Liver (tissue), 9 donors: ENCODE results near the gene ACP4. TPM values are rescaled to one million over a fixed set of nuclear protein-coding genes. Genes with fewer than 3 reads are reported as not detected.
"Not testable (repeated sequence)": the region's sequence is repeated elsewhere in the genome, so short reads cannot be mapped to it uniquely, and the experiment has no call there.

Source experiments
- DNase-seq: peaks from one replicate; pipeline ENCODE4 v3.0.0-alpha.2; 2017; ENCODE audit warnings: low spot score
- H3K27ac ChIP-seq, 2 donors: one replicate each; pipeline ENCODE4 v1.7.0; 2013; ENCODE audit warnings: inconsistent platforms in 2 of 2, low read length in 2 of 2, control low read depth in 1 of 2, low read depth in 1 of 2, mild to moderate bottlenecking in 1 of 2
- H3K27me3 ChIP-seq, 4 donors: one replicate each; pipeline versions ENCODE4 v1.6.1 to v1.7.0; 2013; ENCODE audit warnings: low read length in 3 of 4, inconsistent platforms in 1 of 4, mild to moderate bottlenecking in 1 of 4, moderate library complexity in 1 of 4; ENCODE audit not compliant: control insufficient read depth in 4 of 4, insufficient read depth in 4 of 4
- H3K36me3 ChIP-seq, 4 donors: one replicate each; pipeline versions ENCODE4 v1.6.1 to v1.7.0; 2013; ENCODE audit warnings: low read length in 3 of 4, mild to moderate bottlenecking in 3 of 4, low read depth in 1 of 4, moderate library complexity in 1 of 4; ENCODE audit not compliant: control insufficient read depth in 4 of 4, insufficient read depth in 3 of 4
- H3K4me1 ChIP-seq, 4 donors: one replicate each; pipeline versions ENCODE4 v1.6.1 to v1.7.0; 2013; ENCODE audit warnings: low read length in 3 of 4, mild to moderate bottlenecking in 3 of 4, moderate library complexity in 1 of 4; ENCODE audit not compliant: control insufficient read depth in 4 of 4, insufficient read depth in 4 of 4
- H3K4me3 ChIP-seq, 3 donors: one replicate each; pipeline versions ENCODE4 v1.6.1 to v1.7.0; 2013; ENCODE audit warnings: low read length in 3 of 3, control low read depth in 1 of 3, low read depth in 1 of 3, mild to moderate bottlenecking in 1 of 3
- H3K9ac ChIP-seq, 2 donors: one replicate each; pipeline ENCODE4 v1.7.0; 2013; ENCODE audit warnings: low read length in 2 of 2, mild to moderate bottlenecking in 2 of 2, moderate library complexity in 2 of 2, control low read depth in 1 of 2, low read depth in 1 of 2
- H3K9me3 ChIP-seq, 4 donors: one replicate each; pipeline versions ENCODE4 v1.6.1 to v1.7.0; 2013; ENCODE audit warnings: low read length in 3 of 4; ENCODE audit not compliant: control insufficient read depth in 4 of 4
- FOXA1 ChIP-seq: IDR thresholded peaks from 2 replicates; pipeline ENCODE4 v1.6.1; 2016; ENCODE audit warnings: antibody characterized with exemption
- TAF1 ChIP-seq: conservative IDR thresholded peaks from 2 replicates; pipeline ENCODE4 v1.6.1; 2016; ENCODE audit warnings: antibody characterized with exemption, mild to moderate bottlenecking
- WGBS: extraction: QIAGEN DNeasy Blood & Tissue Kit; methylation state at CpG from one replicate; pipeline ENCODE4 v1.1.7; 2013; 5-methylcytosine and 5-hydroxymethylcytosine counted together
- polyA plus RNA-seq, 2 donors: library from polyadenylated mRNA; stranded (reverse) in 1 of 2; unstranded in 1 of 2; fragments of 200-250 nt in 1 of 2; fragments of >200 nt in 1 of 2; fragmentation: Nextera tagmentation in 1 of 2; extraction: Ambion mirVana in 1 of 2; gene quantifications; one replicate each; pipeline versions ENCODE4 v1.2.1 to v1.2.3, GENCODE V29; 2013 to 2015
- total RNA-seq, 2 donors: library from RNA; depleted of rRNA; stranded (reverse); fragments of >200 nt; gene quantifications; one replicate each; pipeline ENCODE4 v1.2.3, GENCODE V29; 2014
- TF ChIP-seq, protein P1 (sequence below): IDR thresholded peaks from 2 replicates; pipeline ENCODE4 v1.6.1; 2016; ENCODE audit warnings: antibody characterized with exemption
- TF ChIP-seq, protein P2 (sequence below): IDR thresholded peaks from 2 replicates; pipeline ENCODE4 v1.6.1; 2016; ENCODE audit warnings: antibody characterized with exemption, mild to moderate bottlenecking
- donor health status: healthy.
- donor health status: healthy.
- donor health status: healthy.
- donor health status: healthy.
- donor health status: healthy.

ACP4 gene
- total and polyA plus RNA-seq, 4 donors: 0.06 to 0.19 TPM; not detected in 2

DNA sequence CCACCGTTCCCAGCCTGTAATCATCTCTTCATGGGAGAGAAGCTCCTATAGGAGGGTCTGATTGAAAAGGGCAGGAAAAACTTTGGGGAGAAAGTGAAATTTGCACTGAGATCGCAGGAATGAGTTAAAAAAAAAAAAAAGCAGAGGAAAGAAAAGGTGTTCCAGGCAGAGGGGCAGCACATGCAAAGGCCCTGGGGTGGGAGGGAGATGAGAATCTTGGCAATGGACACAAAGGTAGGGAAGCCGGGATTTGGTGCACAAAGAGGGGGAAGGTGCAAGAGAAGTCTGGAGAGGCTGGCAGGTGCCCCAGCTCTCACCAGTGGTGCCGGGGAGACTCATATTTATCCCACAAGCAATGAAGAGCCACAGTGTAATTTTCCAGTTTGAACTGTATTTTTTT, 36.3 kb upstream of the ACP4 start:
- H3K4me1 ChIP-seq: no peaks in the 10 kb centered on the region
- H3K27ac ChIP-seq: no peak overlapping the region
- H3K27me3 ChIP-seq: no peaks in the 10 kb centered on the region
- 79% methylated on average over 4 of the region's 4 CpGs for WGBS
- no peak overlapping the region for H3K4me3 ChIP-seq
- H3K9me3 ChIP-seq: no peaks in the 10 kb centered on the region
- no peak overlapping the region for H3K9ac ChIP-seq
- DNase-seq: no peak
- TF ChIP-seq, protein P1, sequence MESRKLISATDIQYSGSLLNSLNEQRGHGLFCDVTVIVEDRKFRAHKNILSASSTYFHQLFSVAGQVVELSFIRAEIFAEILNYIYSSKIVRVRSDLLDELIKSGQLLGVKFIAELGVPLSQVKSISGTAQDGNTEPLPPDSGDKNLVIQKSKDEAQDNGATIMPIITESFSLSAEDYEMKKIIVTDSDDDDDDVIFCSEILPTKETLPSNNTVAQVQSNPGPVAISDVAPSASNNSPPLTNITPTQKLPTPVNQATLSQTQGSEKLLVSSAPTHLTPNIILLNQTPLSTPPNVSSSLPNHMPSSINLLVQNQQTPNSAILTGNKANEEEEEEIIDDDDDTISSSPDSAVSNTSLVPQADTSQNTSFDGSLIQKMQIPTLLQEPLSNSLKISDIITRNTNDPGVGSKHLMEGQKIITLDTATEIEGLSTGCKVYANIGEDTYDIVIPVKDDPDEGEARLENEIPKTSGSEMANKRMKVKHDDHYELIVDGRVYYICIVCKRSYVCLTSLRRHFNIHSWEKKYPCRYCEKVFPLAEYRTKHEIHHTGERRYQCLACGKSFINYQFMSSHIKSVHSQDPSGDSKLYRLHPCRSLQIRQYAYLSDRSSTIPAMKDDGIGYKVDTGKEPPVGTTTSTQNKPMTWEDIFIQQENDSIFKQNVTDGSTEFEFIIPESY: no peak
- TF ChIP-seq FOXA1: no peak
- H3K36me3 ChIP-seq: no peaks in the 10 kb centered on the region

DNA sequence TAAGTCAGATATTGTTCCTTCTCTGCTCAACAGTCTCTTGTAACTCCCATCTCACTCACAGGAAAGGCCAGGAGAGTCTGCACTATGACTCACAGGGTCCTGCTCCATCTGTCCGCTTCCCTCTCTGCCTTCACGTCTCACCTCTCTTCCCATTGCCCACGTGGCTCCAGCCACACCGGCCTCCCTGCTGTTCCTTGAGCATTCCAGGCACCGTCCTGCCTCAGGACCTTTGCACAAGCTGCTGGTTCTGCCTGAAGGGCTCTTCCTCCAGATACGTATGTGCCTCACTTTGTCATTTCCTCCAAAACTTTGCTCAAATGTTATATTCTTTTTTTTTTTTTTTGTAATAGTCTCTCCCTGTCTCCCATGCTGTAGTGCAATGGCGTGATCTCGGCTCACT, 34.0 kb upstream of the ACP4 start:
- not testable (repeated sequence) for H3K9me3 ChIP-seq, H3K36me3 ChIP-seq, DNase-seq, H3K4me1 ChIP-seq, H3K27me3 ChIP-seq, H3K9ac ChIP-seq, H3K4me3 ChIP-seq, H3K27ac ChIP-seq
- 65% methylated on average over 8 of the region's 8 CpGs for WGBS

DNA sequence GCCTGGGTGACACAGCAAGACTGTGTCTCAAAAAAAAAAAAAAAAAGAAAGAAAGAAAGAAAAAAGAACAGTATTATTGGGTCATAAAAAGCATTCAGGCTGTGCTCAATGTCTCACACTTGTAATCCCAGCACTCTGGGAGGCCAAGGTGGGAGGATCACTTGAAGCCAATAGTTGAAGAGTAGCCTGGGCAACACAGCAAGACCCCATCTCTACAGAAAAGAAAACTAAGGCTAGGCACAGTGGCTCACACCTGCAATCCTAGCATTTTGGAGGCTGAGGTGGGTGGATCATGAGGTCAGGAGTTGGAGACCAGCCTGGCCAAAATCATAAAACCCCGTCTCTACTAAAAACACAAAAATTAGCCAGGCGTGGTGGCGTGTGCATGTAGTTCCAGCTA, 32.6 kb upstream of the ACP4 start:
- not testable (repeated sequence) for H3K4me3 ChIP-seq, H3K27me3 ChIP-seq, H3K9me3 ChIP-seq, H3K36me3 ChIP-seq, H3K4me1 ChIP-seq, H3K27ac ChIP-seq, DNase-seq, H3K9ac ChIP-seq
- 92% methylated on average over 3 of the region's 3 CpGs for WGBS

DNA sequence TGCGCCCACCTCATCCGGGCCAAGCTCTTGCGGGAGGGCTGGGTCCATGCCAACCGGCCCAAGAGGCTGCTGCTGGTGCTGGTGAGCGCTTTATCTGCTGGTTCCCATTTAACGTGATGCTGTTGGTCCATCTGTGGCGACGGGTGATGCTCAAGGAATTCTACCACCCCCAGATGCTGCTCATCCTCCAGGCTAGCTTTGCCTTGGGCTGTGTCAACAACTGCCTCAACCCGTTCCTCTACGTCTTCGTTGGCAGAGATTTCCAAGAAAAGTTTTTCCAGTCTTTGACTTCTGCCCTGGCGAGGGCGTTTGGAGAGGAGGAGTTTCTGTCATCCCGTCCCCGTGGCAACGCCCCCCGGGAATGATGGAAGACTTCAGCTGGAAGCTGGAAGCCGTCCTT, 31.1 kb upstream of the ACP4 start:
- H3K36me3 ChIP-seq, H3K4me1 ChIP-seq, H3K9ac ChIP-seq, DNase-seq, H3K27me3 ChIP-seq, H3K4me3 ChIP-seq, H3K27ac ChIP-seq, H3K9me3 ChIP-seq: not testable (repeated sequence)
- 75% methylated on average over 17 of the region's 18 CpGs for WGBS

DNA sequence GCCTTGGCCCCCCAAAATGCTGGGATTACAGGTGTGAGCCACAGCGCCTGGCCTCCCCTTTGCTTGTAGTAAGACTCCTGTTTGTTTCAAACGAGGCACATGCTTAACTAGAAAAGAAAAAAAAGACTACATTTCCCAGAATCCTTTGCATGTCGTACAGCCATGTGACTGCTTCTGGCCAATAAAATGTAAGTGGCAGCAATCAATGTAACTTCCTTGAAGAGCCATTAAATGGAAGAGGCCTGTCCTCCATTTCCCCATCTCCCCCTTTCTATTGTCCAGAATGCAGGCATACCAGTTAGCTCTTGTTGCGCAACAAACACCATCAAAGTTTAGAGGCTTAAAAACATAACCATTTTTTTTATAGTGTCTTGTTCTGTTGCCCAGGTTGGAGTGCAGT, 30.3 kb upstream of the ACP4 start:
- WGBS: 70% methylated on average over 4 of the region's 4 CpGs
- H3K9me3 ChIP-seq: no peaks in the 10 kb centered on the region
- H3K27me3 ChIP-seq: no peaks in the 10 kb centered on the region
- H3K9ac ChIP-seq: no peak overlapping the region
- no peak overlapping the region for H3K27ac ChIP-seq
- H3K4me1 ChIP-seq: no peaks in the 10 kb centered on the region
- DNase-seq: no peak
- no peaks in the 10 kb centered on the region for H3K36me3 ChIP-seq
- no peak overlapping the region for H3K4me3 ChIP-seq
- TF ChIP-seq, protein P1: no peak
- TF ChIP-seq TAF1: no peak
- TF ChIP-seq, protein P2, sequence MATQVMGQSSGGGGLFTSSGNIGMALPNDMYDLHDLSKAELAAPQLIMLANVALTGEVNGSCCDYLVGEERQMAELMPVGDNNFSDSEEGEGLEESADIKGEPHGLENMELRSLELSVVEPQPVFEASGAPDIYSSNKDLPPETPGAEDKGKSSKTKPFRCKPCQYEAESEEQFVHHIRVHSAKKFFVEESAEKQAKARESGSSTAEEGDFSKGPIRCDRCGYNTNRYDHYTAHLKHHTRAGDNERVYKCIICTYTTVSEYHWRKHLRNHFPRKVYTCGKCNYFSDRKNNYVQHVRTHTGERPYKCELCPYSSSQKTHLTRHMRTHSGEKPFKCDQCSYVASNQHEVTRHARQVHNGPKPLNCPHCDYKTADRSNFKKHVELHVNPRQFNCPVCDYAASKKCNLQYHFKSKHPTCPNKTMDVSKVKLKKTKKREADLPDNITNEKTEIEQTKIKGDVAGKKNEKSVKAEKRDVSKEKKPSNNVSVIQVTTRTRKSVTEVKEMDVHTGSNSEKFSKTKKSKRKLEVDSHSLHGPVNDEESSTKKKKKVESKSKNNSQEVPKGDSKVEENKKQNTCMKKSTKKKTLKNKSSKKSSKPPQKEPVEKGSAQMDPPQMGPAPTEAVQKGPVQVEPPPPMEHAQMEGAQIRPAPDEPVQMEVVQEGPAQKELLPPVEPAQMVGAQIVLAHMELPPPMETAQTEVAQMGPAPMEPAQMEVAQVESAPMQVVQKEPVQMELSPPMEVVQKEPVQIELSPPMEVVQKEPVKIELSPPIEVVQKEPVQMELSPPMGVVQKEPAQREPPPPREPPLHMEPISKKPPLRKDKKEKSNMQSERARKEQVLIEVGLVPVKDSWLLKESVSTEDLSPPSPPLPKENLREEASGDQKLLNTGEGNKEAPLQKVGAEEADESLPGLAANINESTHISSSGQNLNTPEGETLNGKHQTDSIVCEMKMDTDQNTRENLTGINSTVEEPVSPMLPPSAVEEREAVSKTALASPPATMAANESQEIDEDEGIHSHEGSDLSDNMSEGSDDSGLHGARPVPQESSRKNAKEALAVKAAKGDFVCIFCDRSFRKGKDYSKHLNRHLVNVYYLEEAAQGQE: no peak

DNA sequence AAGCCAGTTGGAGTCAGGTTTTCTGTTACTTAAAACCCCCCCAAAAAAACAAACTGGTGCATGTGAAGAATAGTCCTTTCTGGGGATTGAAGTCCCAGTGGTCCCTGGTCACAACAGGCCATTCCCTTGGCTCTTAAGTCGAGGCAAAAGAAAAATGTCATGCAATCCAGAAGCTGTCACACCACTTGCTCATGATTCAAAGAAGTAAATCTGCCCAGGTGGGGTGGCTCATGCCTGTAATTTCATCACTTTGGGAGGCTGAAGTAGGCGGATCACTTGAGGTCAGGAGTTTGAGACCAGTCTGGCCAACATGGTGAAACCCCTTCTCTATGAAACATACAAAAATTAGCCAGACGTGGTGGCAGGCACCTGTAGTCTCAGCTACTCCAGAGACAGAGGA, 28.7 kb upstream of the ACP4 start:
- H3K9me3 ChIP-seq, H3K27ac ChIP-seq, H3K36me3 ChIP-seq, H3K27me3 ChIP-seq, H3K4me3 ChIP-seq, H3K9ac ChIP-seq, H3K4me1 ChIP-seq, DNase-seq: not testable (repeated sequence)
- 54% methylated on average over 3 of the region's 3 CpGs for WGBS
